ENCODE data around the gene BLTP3B.

DNA sequence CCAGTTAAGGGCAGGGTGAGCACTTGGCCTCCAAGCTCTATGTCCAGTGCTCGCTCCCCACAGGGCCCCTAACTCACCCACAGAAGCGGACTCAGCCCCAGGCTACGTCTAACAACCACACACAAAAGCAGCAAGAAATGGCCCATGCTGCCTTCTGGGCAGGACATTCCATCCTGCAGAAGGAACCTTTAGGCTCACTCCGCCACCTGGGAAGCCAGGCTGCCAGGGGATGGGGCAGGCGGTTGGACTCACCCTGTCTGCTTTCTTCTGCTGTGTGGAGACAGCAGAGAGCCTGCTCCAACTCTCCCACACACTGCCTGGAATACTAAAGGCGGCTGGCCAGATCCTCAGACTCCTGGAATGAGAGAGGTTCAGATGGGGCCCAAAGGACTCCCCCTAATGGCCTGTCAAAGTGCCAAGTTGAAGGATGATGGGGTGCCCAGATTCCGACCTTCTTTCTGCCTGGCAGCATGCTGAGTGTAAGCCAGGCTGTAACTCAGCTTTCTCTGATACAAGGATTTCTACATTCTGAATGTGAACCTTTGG lies 27.7 kb upstream of the BLTP3B start:
- no peak for TF ChIP-seq POLR2A (IDR thresholded peaks at IDR 0.05; ENCODE audit: low read depth, low read length)
- no peak for TF ChIP-seq POLR2AphosphoS5 (IDR thresholded peaks at IDR 0.05; ENCODE audit: low read depth, low read length)

All from GM12892 (cell line).